Measurements from ENCODE around the gene TPH2. TPM values are rescaled to one million over a fixed set of nuclear protein-coding genes. Genes with fewer than 3 reads are reported as not detected.

TPH2 gene
- total and polyA plus RNA-seq, 4 donors: not detected

- Histone ChIP-seq H3K4me1 (ENCODE audit: control insufficient read depth in 4 of 4, insufficient read depth in 4 of 4, low read length in 3 of 4) (no peaks in the 10 kb centered on the region), H3K36me3 (ENCODE audit: control insufficient read depth in 4 of 4, insufficient read depth in 3 of 4, low read depth in 1 of 4, low read length in 3 of 4) (no peaks in the 10 kb centered on the region), H3K9ac (ENCODE audit: low read depth in 1 of 2, low read length in 2 of 2) (no peak overlapping the region), H3K9me3 (ENCODE audit: control insufficient read depth in 4 of 4, low read length in 3 of 4) (no peaks in the 10 kb centered on the region), H3K4me3 (ENCODE audit: low read depth in 1 of 3, low read length in 3 of 3) (no peak overlapping the region), H3K27ac (ENCODE audit: low read depth in 1 of 2, low read length in 2 of 2) (no peak overlapping the region), H3K27me3 (ENCODE audit: control insufficient read depth in 4 of 4, insufficient read depth in 4 of 4, low read length in 3 of 4) (no peaks in the 10 kb centered on the region)
- WGBS: 53% methylated on average over 5 of the region's 5 CpGs
- no peak for DNase-seq (ENCODE audit: low spot score)
- no peak for TF ChIP-seq HNF4A (conservative IDR thresholded peaks at IDR 0.05)
- no peak for TF ChIP-seq RAD21 (IDR thresholded peaks at IDR 0.05)
- no peak for TF ChIP-seq MAX (IDR thresholded peaks at IDR 0.05)
- no peak for TF ChIP-seq EGR1 (IDR thresholded peaks at IDR 0.05; ENCODE audit: low read depth in 2 of 2)
- TF ChIP-seq ATF3 (IDR thresholded peaks at IDR 0.05): no peak
- no peak for TF ChIP-seq RXRA (IDR thresholded peaks at IDR 0.05)
- no peak for TF ChIP-seq NR2F2 (IDR thresholded peaks at IDR 0.05)
Measured at GRCh38 chr12:72057330-72057914, 118.8 kb downstream of the TPH2 start.

- Histone ChIP-seq H3K4me3 (ENCODE audit: low read depth in 1 of 3, low read length in 3 of 3) (no peak overlapping the region), H3K27me3 (ENCODE audit: control insufficient read depth in 4 of 4, insufficient read depth in 4 of 4, low read length in 3 of 4) (no peaks in the 10 kb centered on the region), H3K4me1 (ENCODE audit: control insufficient read depth in 4 of 4, insufficient read depth in 4 of 4, low read length in 3 of 4) (no peaks in the 10 kb centered on the region), H3K27ac (ENCODE audit: low read depth in 1 of 2, low read length in 2 of 2) (no peak overlapping the region), H3K9me3 (ENCODE audit: control insufficient read depth in 4 of 4, low read length in 3 of 4) (no peaks in the 10 kb centered on the region), H3K9ac (ENCODE audit: low read depth in 1 of 2, low read length in 2 of 2) (no peak overlapping the region), H3K36me3 (ENCODE audit: control insufficient read depth in 4 of 4, insufficient read depth in 3 of 4, low read depth in 1 of 4, low read length in 3 of 4) (no peaks in the 10 kb centered on the region)
- no peak for DNase-seq (ENCODE audit: low spot score)
- WGBS: 37% methylated on average over 2 of the region's 2 CpGs
- TF ChIP-seq MAX (IDR thresholded peaks at IDR 0.05): no peak
- no peak for TF ChIP-seq FOXA2 (IDR thresholded peaks at IDR 0.05)
- TF ChIP-seq ATF3 (IDR thresholded peaks at IDR 0.05): no peak
- no peak for TF ChIP-seq HNF4G (IDR thresholded peaks at IDR 0.05)
- TF ChIP-seq SP1 (IDR thresholded peaks at IDR 0.05): no peak
- TF ChIP-seq TAF1 (conservative IDR thresholded peaks at IDR 0.05): no peak
Measured at GRCh38 chr12:72063073-72063472, 124.4 kb downstream of the TPH2 start.

GRCh38 chr12:72071030-72071429 lies 132.4 kb downstream of the TPH2 start:
- DNase-seq (ENCODE audit: low spot score): no peak
- Histone ChIP-seq H3K9ac (ENCODE audit: low read depth in 1 of 2, low read length in 2 of 2) (no peak overlapping the region), H3K27me3 (ENCODE audit: control insufficient read depth in 4 of 4, insufficient read depth in 4 of 4, low read length in 3 of 4) (no peaks in the 10 kb centered on the region), H3K4me3 (ENCODE audit: low read depth in 1 of 3, low read length in 3 of 3) (no peak overlapping the region), H3K36me3 (ENCODE audit: control insufficient read depth in 4 of 4, insufficient read depth in 3 of 4, low read depth in 1 of 4, low read length in 3 of 4) (no peaks in the 10 kb centered on the region), H3K27ac (ENCODE audit: low read depth in 1 of 2, low read length in 2 of 2) (no peak overlapping the region), H3K4me1 (ENCODE audit: control insufficient read depth in 4 of 4, insufficient read depth in 4 of 4, low read length in 3 of 4) (no peaks in the 10 kb centered on the region), H3K9me3 (ENCODE audit: control insufficient read depth in 4 of 4, low read length in 3 of 4) (no peaks in the 10 kb centered on the region)
- 83% methylated on average over 2 of the region's 2 CpGs for WGBS
- TF ChIP-seq HNF4A (conservative IDR thresholded peaks at IDR 0.05) (no peak), EGR1 (IDR thresholded peaks at IDR 0.05; ENCODE audit: low read depth in 2 of 2) (no peak), ZBTB33 (IDR thresholded peaks at IDR 0.05) (no peak), TAF1 (conservative IDR thresholded peaks at IDR 0.05) (no peak), ATF3 (IDR thresholded peaks at IDR 0.05) (no peak)

Measured in liver (tissue), 9 donors.